Chondrocyte (in vitro differentiated cells): Measurements from ENCODE around the gene HSF2BP. TPM values are rescaled to one million over a fixed set of nuclear protein-coding genes. Genes with fewer than 3 reads are reported as not detected.

Experiments used
- DNase-seq: peaks from one replicate; pipeline ENCODE4 v3.0.0; 2021; ENCODE audit warnings: mixed read lengths, low spot score
- H3K27ac Mint-ChIP-seq: one replicate; pipeline ENCODE4 v1.8.0; 2021; ENCODE audit warnings: mild to moderate bottlenecking, moderate library complexity, mixed read lengths; ENCODE audit not compliant: unreplicated experiment
- H3K27me3 Mint-ChIP-seq: 2 replicates; pipeline ENCODE4 v1.8.0; 2021; ENCODE audit warnings: low read depth, mixed read lengths
- H3K36me3 Mint-ChIP-seq: 2 replicates; pipeline ENCODE4 v1.8.0; 2021; ENCODE audit warnings: low read depth, mixed read lengths
- H3K4me1 Mint-ChIP-seq: 2 replicates; pipeline ENCODE4 v1.8.0; 2021; ENCODE audit warnings: low read depth, mild to moderate bottlenecking, mixed read lengths
- H3K4me3 Mint-ChIP-seq: one replicate; pipeline ENCODE4 v1.8.0; 2021; ENCODE audit warnings: mild to moderate bottlenecking, moderate library complexity, mixed read lengths; ENCODE audit not compliant: unreplicated experiment
- H3K9me3 Mint-ChIP-seq: 2 replicates; pipeline ENCODE4 v1.8.0; 2021; ENCODE audit warnings: low read depth, mixed read lengths
- total RNA-seq: library from RNA; stranded (reverse); gene quantifications from 3 replicates; pipeline ENCODE4 v1.2.1, GENCODE V29; 2021
- TF ChIP-seq, protein P1 (sequence below): fragments of 200-600 bp; sonication (generic); IDR thresholded peaks from 2 replicates; pipeline ENCODE4 v1.5.0; 2021; ENCODE audit warnings: antibody characterized with exemption, mild to moderate bottlenecking, moderate library complexity

Gene HSF2BP
- total RNA-seq, 1 donor from 2014 or later = 3.5 TPM

DNA sequence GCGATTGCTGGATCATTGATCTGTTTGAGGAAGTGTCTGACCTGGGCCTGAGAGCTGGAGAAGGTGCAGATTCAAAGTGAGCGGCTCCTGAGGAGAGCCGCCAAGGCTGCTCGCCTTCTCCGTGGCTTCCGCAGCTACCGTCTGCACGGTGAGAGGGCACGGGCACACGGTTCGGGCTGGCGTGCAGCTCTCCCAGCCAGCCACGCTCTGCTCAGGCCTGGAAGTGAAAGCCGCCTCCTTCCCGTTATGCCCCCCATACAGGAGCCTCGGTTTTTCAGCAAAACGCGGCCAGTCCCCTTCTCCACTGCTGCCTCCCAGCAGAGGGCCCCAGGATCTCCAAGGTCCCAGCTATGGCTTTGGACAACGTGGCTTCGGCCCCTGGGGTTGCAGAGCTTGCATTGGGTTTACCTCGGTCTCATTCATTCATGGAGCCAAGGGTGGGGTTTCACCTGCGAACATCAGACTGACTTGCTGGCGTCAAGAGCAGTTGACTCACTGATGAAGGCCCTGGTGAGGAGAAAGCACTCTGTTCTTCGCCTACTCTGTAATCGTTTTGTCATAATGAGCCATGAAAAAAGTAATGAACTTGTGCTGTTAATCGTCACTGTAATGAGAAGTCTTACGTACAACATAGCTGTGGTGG, 35.3 kb upstream of the HSF2BP start:
- Mint-ChIP-seq H3K4me3 (no peak overlapping the region), H3K27ac (no peak overlapping the region), H3K9me3 (no peaks in the 10 kb centered on the region), H3K4me1 (peaks cover 18% of the 10 kb centered on the region), H3K27me3 (no peaks in the 10 kb centered on the region), H3K36me3 (peaks cover 27% of the 10 kb centered on the region)
- peak; percentile 49 for DNase-seq
- TF ChIP-seq, protein P1, sequence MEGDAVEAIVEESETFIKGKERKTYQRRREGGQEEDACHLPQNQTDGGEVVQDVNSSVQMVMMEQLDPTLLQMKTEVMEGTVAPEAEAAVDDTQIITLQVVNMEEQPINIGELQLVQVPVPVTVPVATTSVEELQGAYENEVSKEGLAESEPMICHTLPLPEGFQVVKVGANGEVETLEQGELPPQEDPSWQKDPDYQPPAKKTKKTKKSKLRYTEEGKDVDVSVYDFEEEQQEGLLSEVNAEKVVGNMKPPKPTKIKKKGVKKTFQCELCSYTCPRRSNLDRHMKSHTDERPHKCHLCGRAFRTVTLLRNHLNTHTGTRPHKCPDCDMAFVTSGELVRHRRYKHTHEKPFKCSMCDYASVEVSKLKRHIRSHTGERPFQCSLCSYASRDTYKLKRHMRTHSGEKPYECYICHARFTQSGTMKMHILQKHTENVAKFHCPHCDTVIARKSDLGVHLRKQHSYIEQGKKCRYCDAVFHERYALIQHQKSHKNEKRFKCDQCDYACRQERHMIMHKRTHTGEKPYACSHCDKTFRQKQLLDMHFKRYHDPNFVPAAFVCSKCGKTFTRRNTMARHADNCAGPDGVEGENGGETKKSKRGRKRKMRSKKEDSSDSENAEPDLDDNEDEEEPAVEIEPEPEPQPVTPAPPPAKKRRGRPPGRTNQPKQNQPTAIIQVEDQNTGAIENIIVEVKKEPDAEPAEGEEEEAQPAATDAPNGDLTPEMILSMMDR = no peak

DNA sequence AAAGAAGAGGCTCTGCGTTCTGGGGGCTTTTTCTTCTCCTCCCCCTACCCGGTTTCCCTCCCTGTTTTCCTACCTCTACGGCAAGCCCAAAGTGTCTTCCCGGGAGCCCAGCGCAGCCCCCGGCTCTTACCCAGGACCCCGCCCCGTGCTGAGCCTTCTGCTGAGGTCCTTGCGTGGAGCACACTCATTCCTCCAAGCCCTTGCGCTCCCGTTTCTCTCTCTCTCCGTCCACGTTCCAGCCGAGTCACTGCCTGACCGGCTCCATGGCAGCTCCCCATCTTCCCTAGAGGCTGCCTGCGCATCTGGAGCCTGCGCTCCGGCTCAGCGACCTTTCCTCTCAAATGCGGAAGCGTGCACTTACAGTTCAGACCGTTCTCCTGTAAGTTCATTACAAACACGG, 34.7 kb upstream of the HSF2BP start:
- H3K27me3 Mint-ChIP-seq = no peaks in the 10 kb centered on the region
- peak; percentile 84 for DNase-seq
- H3K27ac Mint-ChIP-seq = no peak overlapping the region
- H3K4me3 Mint-ChIP-seq = no peak overlapping the region
- TF ChIP-seq, protein P1 = no peak
- H3K9me3 Mint-ChIP-seq = no peaks in the 10 kb centered on the region
- H3K36me3 Mint-ChIP-seq = peaks cover 27% of the 10 kb centered on the region
- peaks cover 12% of the 10 kb centered on the region for H3K4me1 Mint-ChIP-seq

DNA sequence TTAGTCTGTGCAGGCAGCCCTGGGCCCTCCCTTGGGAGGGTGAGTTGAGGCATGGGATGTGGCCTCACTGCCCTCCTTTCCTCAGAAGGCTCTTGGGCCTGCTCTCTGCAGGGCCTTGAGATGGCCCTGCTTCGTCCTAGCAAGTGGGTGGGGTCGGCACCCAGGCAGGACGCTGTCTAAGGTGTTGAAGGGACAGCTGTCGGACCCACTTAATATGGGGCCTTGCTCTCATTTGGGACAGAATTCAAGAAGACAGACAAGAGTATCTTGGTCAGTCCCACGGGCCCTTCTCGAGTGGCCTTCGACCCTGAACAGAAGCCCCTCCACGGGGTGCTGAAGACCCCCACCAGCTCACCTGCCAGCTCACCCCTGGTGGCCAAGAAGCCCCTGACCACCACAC, 33.7 kb upstream of the HSF2BP start:
- Mint-ChIP-seq H3K9me3 (no peaks in the 10 kb centered on the region), H3K4me3 (no peak overlapping the region), H3K36me3 (peaks cover 29% of the 10 kb centered on the region), H3K4me1 (peaks cover 6% of the 10 kb centered on the region), H3K27ac (no peak overlapping the region), H3K27me3 (no peaks in the 10 kb centered on the region)
- TF ChIP-seq, protein P1 = no peak
- peak; percentile 65 for DNase-seq

DNA sequence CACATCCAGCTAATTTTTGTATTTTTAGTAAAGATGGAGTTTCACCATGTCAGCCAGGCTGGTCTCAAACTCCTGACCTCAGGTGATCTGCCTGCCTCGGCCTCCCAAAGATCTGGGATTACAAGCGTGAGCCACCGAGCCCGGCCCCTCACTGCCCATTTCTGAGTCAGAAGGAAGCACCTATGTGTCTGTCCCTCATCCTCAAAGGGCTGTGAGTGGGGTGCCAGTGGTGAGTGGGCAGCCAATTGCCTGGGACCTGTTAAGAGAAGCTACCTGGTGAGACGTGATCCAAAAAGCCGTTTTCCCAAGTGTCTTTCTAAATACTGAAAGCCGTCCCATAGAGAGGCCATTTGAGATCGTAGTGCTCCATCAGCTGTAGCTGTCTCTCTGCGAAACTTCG, 32.5 kb upstream of the HSF2BP start:
- Mint-ChIP-seq H3K9me3 (no peaks in the 10 kb centered on the region), H3K4me3 (no peak overlapping the region), H3K27ac (no peak overlapping the region), H3K36me3 (peaks cover 33% of the 10 kb centered on the region), H3K4me1 (no peaks in the 10 kb centered on the region), H3K27me3 (no peaks in the 10 kb centered on the region)
- DNase-seq = peak; percentile 72
- TF ChIP-seq, protein P1 = no peak

DNA sequence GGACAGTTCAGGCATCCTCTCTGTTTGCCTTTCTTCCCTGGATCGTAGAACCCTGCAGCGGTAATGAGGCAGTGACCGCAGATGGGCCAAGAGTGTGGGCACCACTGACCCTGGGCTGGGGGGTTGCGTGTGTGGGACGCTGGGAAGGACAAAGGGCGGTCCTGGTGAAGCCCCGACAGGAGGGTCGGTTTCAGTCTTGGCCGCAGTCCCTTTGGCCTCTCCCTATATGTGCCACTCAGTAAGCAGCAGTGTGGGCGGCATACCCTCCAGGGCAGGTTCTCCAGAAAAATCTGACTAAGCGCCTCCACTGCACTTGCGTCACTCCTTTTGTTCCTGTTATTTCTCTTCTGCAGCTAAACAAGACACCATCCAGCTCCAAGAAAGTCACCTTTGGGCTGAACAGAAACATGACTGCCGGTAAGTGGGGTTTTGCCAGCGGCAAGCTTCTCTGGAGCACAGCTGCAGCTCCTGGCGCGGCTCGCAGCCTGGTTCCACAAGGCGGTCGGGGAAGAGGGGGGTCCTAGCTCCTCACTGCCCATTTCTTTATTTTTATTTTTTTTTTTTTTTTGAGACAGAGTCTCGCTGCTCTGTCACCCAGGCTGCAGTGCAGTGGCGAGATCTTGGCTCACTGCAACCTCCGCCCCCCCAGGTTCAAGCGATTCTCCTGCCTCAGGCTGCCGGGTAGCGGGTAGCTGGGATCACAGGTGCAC, 32.0 kb upstream of the HSF2BP start:
- Mint-ChIP-seq H3K27me3 (no peaks in the 10 kb centered on the region), H3K4me3 (no peak overlapping the region), H3K27ac (no peak overlapping the region), H3K9me3 (no peaks in the 10 kb centered on the region), H3K4me1 (no peaks in the 10 kb centered on the region), H3K36me3 (peaks cover 37% of the 10 kb centered on the region)
- DNase-seq = peak; percentile 72
- TF ChIP-seq, protein P1 = no peak
